ENCODE measurements around the gene EEF1E1.

EEF1E1 gene

DNA sequence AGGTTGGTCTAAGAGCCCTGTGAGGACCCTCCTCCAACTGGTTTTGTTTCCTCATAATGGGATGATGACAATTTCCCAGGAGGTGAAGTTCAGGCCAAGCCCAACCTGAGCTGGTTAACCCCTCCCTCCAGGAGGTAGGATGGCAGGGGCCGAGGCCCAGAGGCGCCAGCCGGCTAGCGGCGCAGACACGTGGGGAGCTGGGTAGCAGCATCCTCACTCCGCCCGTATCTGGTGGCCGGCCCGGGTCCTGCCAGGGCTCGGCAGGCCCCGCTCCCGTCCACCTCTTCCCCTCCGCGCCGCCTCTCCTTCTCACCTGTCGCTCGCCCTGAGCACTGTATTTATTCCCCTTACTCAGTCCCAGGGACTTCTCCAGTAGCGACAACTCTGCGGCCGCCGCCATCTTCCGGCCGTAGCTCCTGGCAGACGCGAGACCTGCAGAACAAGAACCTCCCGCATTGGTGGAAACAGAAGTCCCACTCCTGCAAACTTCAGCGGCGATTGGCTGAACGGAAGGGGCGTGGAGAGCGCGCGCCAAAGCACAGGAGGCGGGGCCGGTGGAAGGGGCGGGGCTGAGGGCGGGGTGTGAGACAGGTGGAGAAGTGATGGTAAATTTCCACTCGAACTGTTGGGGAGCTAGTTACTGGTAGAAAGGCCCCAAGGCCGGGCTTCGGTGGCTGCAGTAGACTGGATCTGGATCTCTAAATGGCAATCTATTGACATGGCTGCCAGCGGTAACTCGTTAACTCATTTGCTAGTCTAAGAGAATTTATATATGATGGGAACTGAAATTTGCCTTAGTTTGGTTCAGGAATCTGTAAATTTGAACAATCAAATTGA is at the start of gene EEF1E1:
TSS of gene EEF1E1 (minus strand) at position 427 of the 837 bp plus-strand sequence. CDS start at position 400, 27 bp downstream.
- peak; percentile 97 to 99 (median 99) for DNase-seq (ENCODE audit: low read depth in 3 of 3)

DNA sequence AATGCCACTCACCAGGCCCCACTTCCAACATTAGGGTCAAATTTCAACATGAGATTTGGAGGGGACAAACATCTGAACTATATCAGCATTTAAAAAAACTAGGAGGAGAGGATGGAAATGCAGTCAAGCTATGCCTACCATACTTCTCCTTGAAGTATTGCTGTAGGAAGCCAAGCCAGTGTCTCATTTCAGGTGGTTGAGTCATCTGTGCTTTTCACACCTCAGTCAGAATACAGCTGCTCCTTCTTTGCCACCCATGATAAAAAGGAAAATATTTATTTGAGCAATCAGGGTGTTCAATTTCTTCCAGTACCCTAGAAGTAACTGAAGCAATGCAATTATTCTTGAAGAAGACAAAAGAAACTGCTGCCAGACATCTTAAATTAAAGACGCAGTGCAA is 47.0 kb upstream of the EEF1E1 start:
- DNase-seq (ENCODE audit: low read depth in 3 of 3) = no peak

DNA sequence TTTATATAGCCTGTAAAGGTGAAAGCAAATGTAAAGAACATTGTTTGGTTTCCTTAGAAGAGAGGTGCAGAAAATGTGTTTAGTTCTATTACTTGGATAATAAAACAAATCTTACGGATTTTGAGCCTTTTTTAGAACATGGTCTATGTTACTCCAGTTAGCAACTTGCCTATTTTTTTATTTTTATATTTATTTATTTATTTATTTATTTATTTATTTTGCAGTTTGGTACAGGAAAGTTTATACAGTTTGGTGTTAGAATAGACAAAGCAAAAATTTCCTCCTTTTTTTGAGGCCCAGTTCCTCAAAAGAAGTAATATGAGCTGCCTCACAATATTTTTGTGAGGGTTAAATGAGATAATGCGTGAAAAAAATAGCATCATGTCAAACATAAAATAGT is 41.6 kb upstream of the EEF1E1 start:
- no peak for DNase-seq (ENCODE audit: low read depth in 3 of 3)

DNA sequence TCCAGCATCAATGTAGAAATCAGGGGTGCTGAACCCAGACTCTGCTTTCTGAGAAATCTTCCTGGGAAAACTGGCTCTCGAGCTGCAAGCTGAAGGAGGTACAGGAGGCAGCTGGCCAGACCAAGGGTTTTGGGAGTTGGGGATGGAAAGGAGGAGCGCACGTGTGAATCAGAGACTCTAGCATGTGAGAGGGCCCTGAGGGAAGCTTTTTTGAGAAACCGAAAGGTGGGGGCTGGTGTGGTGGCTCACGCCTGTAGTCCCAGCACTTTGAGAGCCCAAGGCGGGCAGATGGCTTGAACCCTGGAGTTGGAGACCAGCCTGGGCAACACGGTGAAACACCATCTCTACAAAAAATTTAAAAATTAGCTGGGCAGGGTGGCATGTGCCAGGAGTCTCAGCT is 37.1 kb upstream of the EEF1E1 start:
- DNase-seq (ENCODE audit: low read depth in 3 of 3) = no peak

DNA sequence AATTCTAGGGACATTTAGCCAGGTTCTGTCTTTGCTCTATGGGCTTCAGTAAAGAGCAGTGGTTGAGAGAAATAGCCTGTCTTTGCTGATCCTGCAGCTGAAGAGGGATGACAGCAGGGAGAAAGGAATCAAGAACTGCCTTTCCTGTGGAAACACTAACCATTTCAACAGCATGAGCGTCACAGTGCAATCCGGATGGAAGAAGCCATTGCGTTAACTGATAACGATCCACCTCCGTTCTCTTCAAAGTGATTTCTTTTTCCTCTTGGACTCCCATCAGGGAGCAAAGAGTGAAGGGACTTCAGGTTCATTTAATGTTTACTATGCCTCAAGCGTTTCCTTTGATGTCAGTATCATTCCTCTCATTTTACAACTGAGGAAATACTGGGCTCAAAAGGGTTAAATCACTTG is 35.2 kb upstream of the EEF1E1 start:
- no peak for DNase-seq (ENCODE audit: low read depth in 3 of 3)

DNA sequence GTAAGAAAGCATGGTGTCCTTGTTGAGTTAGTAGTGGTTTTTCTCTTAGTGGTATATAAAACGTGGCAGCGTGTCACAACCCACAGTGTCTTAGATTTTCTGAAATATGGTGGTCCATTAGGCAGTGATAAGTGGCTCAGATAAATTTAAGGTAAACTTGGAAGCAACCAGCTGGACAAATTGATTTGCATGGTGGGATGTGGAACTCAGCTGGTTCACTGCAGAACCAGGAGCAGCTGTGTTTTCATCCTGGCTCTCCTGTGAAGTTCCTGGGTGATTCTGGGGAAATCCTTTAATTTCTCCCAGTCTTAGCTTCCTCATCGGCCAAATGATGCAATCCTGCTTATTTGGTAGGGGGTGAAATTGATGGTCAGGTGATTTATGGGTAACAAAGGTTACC is 32.9 kb upstream of the EEF1E1 start:
- no peak for DNase-seq (ENCODE audit: low read depth in 3 of 3)

DNA sequence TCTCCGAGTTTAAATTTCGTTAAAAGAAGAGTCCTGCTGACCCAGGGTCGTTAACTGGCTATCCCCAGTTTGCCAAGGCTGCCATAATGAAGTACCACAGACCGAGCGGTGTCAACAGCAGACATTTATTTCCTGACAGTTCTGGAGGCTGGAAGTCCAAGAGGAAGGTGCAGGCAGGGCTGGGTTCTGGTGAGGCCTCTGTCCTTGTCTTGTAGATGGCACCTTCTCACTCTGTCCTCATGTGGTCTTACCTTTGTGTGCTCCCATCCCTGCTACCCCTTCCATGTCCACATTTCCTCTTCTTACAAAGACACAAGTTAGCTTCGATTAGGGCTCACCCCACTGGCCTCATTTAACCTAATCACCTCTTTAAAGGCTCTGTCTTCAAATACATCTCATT is 29.8 kb upstream of the EEF1E1 start:
- DNase-seq (ENCODE audit: low read depth in 3 of 3) = no peak

DNA sequence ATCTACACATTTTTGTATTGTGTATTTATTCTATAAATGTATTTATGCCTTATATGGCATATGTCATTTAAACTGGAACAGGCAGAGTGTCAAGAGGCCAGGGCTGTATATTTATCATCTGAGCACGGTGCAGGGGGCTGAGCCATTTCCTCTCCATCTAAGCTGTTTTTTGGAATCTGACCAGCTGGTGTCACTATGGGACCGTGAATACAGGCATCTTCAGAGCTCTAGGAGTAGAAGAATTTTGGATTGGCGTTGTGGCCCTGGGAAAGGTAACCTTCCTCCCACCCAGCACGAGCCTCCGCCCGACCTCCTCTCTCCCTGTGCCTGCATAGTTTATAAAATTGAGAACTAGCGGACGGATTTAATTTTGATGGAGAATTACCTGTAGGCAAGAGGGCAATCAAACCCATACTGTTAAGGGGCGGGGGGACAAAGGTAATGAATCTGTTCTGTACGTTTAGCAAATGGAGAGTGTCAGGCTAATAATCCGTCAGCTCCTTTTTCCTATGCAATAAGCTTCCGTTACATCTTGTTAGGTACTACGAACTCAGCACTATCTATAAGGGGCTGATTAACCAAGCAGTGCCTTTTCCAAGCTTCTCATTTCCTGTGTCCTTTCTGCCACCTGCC is 29.0 kb upstream of the EEF1E1 start:
- no peak for DNase-seq (ENCODE audit: low read depth in 3 of 3)

DNA sequence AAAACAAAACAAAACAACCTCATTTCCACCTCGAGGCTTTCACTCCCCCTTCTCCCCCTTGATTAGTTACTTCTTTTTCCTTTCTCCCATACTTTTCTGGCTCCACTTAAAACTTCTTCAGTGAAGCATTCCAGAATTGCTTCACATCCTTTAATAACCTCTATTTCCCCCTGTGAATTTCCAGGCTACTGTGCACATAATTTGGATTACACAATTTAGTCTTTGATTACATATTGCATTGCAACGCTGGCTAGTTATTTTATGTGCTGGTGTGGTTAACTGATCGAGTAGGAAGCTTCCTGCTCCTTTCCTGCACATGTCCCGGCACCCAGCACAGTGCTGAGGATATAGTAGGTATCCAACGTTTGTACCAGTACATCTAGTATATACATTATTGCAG is 28.1 kb upstream of the EEF1E1 start:
- DNase-seq (ENCODE audit: low read depth in 3 of 3) = no peak

DNA sequence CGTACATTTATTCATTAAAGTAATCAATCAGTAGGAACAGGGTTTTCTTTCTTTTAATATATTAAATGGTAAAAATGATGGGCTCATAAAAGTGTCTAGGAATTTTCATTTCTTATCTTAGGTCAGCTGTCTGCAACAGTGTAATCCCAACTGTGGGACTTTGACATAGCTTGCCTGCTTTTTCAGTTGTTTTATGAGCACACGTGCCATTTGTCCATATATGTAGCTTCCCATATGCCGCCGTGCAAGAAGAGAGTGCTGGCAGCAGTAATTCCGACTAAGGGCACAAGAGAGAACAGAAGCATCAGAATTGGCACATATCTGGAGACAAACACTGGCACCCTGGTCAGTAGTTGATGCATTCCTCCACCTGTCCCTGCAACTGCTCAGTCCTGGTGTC is 20.9 kb upstream of the EEF1E1 start:
- DNase-seq (ENCODE audit: low read depth in 3 of 3) = no peak

DNA sequence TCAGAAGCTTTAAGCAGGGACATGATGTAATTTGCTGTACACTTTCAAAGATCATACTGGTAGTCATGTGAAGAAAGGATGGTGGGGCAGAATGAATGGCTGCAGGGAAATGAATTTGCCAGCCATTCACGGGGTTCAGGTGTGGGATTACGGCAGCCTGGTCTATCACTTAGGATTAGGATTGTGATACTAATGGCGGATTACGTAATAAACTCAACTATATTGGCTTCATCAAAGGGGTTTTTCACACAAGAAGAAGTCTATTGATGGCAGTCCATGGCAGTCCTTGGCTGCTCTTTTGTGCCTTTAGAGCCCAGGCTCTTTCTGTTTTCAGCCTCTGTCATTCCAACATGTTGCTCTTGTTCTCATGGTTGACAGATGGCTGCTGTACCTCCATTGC is 12.6 kb upstream of the EEF1E1 start:
- no peak for DNase-seq (ENCODE audit: low read depth in 3 of 3)

DNA sequence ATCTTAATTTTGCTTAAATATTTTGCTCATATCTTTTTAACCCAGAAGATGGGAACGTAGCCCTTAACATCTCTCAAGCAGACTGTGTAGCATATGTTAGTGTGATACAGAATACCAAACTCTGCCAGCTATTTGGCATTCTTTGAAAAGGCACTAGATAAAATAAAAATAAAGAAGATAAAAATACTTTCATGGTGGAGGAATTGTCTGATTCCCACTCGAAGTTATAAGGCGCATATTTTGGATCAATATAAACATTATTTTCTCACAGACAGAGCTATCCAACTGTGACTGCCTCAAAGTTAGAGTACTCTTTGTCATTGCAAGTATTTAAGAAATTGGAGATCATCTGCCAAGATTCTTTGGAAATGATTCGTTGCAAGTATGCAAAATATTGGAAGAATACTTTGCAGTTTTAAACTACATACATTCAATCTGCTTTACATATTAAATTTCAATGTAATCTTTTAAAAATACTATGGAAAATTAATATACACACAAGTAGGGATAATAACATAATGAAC is 10.8 kb upstream of the EEF1E1 start:
- no peak for DNase-seq (ENCODE audit: low read depth in 3 of 3)

DNA sequence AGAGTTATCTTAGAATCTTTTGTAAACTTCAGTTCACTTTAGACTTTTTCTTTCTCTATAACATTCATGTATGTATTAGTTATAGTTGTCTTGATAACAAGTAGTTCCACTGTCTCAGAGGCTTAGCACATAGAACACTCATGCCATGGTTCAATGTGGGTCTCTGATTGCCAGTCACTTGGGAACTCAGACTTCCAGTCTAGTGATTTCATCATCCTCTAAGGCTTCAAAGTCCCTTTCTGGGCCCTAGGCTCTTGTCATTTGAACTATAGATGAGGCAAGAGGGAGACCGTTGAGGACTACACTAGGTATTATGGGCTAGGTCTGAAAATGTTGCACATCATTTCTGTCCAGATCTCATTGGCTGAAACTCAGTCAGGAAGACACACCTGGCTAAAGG is 8.4 kb upstream of the EEF1E1 start:
- no peak for DNase-seq (ENCODE audit: low read depth in 3 of 3)

DNA sequence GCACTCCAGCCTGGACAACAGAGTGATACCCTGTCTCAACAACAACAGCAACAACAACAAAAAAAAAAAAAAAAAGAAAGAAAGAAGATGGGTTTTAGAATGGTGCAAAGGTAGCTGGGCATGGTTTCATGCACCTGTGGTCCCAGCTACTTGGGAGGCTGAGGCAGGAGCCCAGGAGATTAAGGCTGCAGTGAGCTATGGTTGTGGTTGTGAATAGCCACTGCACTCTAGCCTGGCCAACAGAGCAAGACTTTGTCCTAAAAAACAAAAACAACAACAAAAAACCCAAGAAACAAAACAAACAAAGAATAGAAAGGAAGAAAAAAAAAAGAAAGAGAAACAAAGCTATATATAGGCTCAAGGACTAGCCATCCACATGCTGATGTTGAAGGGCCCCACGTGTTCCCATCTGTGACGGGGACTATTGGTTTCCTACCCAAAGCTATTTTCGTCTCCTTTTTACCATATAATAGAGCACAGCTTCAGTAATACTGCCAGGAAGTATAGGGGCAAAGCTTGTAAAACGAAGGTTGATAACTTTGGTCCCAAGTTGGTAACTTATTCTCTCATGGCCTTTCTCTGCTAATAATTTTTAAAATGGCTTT is 7.9 kb upstream of the EEF1E1 start:
- no peak for DNase-seq (ENCODE audit: low read depth in 3 of 3)

DNA sequence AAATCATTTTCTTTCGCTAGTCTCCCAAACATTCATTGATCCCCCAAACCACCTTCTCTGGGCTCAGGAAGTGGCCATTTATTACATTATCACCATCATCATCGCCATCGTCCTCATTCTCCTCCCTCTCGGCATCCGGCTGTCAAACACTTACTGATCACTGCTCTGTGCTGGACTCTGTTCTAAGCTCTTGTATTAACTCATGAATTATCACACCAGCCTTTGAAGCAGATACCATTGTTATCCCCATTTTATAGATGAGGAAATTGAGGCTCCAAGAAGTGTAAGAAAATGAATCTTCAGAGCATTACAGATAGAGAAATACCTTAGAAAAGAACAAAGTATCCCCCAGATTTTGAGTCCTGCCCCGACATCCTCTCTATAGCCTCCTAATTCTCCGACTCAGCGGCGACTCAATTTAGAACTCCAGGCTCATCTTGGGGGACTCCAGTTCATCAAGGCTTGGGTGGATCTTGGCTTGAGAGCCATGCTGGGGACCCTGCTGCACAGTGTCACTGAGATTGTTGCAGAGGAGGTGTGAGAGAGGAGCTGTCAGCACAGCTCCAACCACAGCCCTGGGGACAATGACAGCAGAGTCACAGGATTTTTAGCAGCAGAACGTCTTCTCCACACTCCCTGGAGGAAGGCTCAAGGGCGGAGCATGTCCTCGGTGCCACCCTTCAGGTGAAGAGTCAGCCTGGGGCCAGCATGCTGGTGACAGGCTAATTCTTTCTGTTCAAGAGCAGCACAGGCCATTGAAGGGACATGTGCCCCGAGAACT is 6.6 kb upstream of the EEF1E1 start:
- DNase-seq (ENCODE audit: low read depth in 3 of 3) = no peak

DNA sequence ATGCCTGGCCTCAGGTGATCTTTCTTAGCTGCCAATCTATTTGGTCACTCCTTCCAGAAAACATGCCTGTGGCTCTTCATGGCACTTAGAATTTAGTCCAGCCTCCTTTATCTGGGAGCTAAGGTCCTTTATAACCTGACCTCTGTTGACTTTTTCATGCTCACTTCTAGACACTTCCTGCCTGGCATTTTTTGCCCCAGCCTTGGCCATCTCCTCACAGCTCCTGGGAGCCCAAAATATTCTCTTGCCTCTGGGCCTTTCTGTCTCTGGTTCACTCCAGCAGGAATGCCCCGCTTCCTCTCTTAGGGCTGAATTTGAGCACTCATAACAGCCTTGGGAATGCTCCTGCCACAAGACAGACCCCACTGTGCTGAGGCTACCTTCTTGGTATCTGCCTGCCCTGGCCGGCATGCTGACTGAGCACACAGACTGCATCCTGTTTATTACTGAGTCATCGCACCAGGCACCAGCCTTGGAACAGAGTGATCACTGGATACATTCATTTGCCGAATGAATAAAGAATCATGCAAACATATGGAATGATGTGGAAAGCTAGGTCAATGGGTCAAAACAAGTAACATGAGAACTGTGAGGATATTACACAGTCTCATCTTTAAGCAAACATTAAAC is 5.8 kb upstream of the EEF1E1 start:
- no peak for DNase-seq (ENCODE audit: low read depth in 3 of 3)

DNA sequence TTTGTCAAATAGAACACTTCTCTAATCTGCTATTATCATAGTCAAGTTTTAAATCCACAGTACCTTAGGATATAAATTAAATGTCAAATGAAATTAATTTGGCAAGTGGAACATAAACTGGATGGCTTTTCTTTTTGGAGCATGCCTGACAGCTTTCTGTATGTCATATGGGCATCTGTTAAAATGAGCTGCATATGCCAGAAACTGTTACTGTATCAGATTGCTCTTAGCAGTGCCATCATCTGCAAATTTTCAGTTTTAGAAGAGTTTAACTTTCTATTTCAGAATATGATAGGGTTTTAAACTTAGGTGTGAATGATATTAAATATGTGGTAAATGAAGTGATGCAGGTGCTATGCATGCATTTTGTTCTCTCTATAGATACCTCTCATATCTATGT is 3.4 kb upstream of the EEF1E1 start:
- no peak for DNase-seq (ENCODE audit: low read depth in 3 of 3)

DNA sequence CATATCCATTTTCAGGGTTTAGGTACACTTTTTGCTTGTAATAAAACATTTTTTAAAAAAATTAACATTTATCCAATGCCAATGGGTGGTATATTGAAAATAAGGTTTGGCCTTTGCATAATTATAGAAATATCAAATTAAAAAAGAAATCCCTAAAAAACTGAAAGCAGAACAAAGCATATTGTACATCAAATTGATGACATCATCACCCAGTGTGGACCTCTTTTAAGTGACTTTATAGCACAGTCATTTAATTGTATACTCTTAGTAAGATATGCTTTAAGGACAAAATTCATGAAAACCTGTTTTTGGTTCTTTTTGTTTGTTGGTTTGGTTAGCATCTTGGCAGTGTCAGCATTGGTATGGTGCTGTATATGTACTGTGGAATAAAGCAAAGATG is 1.4 kb upstream of the EEF1E1 start:
- no peak for DNase-seq (ENCODE audit: low read depth in 3 of 3)

DNA sequence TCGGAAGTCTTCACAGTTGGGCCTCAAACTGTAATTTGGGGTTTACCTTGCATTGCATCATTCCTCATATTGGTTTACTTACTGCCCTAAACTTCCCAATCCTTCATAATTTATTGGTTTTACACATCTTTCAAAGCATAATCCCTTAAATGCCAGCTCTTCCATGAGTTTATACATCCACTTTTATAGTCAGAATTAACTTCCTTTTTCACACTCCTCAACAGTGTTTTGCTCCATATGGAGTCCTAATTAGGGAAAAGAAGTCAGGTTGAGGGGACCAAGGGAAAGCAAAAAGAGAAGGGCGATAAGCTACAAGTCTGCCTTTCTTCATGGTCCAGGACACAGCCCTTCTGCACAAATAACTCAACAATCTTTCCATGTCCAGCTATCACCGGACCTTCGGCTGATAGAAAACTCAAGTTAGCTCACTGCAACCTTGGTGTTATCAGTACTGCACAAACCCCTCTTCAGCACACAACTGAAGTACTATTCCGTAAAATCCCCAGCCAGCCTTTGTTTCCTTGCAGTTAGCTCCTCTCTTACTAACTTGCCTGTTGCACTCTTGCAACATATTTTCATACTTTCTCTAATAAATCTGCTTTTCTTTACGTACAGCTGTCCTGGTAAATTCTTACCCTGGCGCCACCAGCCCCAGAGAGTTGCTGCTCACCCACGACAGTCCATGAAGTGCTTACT is 2.0 kb downstream of the EEF1E1 start:
- DNase-seq (ENCODE audit: low read depth in 3 of 3) = no peak

DNA sequence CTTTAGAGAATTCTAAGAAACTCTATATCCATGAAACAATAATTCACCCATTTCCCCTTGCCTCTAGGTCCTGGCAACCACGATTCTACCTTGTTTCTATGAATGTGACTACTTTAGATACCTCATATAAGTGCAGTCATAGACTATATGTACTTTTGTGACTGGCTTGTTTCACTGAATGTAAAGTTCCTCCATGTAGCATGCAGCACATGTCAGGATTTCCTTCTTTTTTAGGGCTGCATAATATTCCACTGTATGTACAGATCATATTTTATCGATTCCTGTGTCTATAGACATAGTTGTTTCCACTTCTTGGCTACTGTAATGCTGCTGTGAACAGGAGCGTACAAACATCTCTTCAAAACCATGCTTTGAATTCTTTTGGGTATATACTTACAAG is 11.7 kb downstream of the EEF1E1 start:
- no peak for DNase-seq (ENCODE audit: low read depth in 3 of 3)

DNA sequence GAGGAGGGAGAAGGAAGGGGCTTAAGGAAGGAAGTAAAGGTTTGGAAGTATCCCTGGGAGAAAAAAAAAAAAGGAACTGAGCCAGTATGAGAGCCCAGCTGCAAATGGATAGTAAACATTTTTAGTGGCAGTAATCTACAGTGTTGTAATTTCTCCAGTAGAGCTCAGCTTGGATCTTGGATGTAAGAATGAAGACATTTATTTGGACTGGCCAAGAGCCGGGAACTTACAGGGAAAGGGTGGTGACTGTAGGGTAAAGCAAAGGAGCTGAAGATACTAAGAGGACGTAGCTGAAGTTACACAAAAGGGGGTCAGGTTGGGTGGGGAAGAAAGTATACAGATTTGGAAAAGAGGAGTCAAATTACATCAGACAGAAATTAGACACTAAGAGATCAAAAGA is 13.5 kb downstream of the EEF1E1 start:
- no peak for DNase-seq (ENCODE audit: low read depth in 3 of 3)

Measured in stimulated activated CD4-positive, alpha-beta T cell treated with anti-CD3 and anti-CD28 coated beads, TNF-alpha, amount 100 ng/mL, for 4 hours (primary cell).